Stimulated activated CD4-positive, alpha-beta T cell treated with anti-CD3 and anti-CD28 coated beads, Interleukin-12 subunit alpha, Interleukin-12 subunit beta, amount 100 ng/mL, for 24 hours (primary cell): Measurements from ENCODE around the gene ERVMER34-1.

Experiments
- DNase-seq, 2 experiments: peaks; one replicate each; pipeline ENCODE4 v3.0.0-alpha.2; 2020; ENCODE audit warnings: low read depth in 2 of 2

ERVMER34-1 gene

GRCh38 chr4:52750819-52751486, at the start of gene ERVMER34-1:
ERVMER34-1 (minus strand) TSS chr4:52751425; CDS start chr4:52745520, 5,905 bp downstream.
- peak in 1 of 2 experiments; percentile 0 for DNase-seq

- no peak for DNase-seq
Measured at GRCh38 chr4:52799813-52800212, 48.6 kb upstream of the ERVMER34-1 start.

- no peak for DNase-seq
Measured at GRCh38 chr4:52795533-52795932, 44.3 kb upstream of the ERVMER34-1 start.

GRCh38 chr4:52791936-52792335, 40.7 kb upstream of the ERVMER34-1 start:
- no peak for DNase-seq

GRCh38 chr4:52789774-52790173, 38.5 kb upstream of the ERVMER34-1 start:
- DNase-seq = no peak

GRCh38 chr4:52788806-52789205, 37.6 kb upstream of the ERVMER34-1 start:
- DNase-seq = no peak

- no peak for DNase-seq
Measured at GRCh38 chr4:52783069-52783468, 31.8 kb upstream of the ERVMER34-1 start.

- no peak for DNase-seq
Measured at GRCh38 chr4:52780617-52781354, 29.6 kb upstream of the ERVMER34-1 start.

GRCh38 chr4:52780206-52780605, 29.0 kb upstream of the ERVMER34-1 start:
- DNase-seq = no peak

GRCh38 chr4:52760256-52760655, 9.0 kb upstream of the ERVMER34-1 start:
- DNase-seq = no peak

- DNase-seq = no peak
Measured at GRCh38 chr4:52755426-52755825, 4.2 kb upstream of the ERVMER34-1 start.

GRCh38 chr4:52752936-52753335, 1.7 kb upstream of the ERVMER34-1 start:
- DNase-seq = no peak

- DNase-seq = peak in 1 of 2 experiments; percentile 2
Measured at GRCh38 chr4:52751487-52751911, 274 bp upstream of the ERVMER34-1 start.

GRCh38 chr4:52750213-52750612, 1.0 kb downstream of the ERVMER34-1 start:
- no peak for DNase-seq

GRCh38 chr4:52748432-52748831, 2.8 kb downstream of the ERVMER34-1 start:
- DNase-seq = no peak

- no peak for DNase-seq
Measured at GRCh38 chr4:52744588-52744987, 6.6 kb downstream of the ERVMER34-1 start.

- DNase-seq = no peak
Measured at GRCh38 chr4:52743444-52744019, 7.7 kb downstream of the ERVMER34-1 start.

GRCh38 chr4:52729586-52729985, 21.6 kb downstream of the ERVMER34-1 start:
- no peak for DNase-seq

GRCh38 chr4:52728691-52729240, 22.5 kb downstream of the ERVMER34-1 start:
- DNase-seq = no peak

GRCh38 chr4:52726826-52727580, 24.2 kb downstream of the ERVMER34-1 start:
- no peak for DNase-seq

GRCh38 chr4:52721968-52722815, 29.0 kb downstream of the ERVMER34-1 start:
- peak; percentile 80 to 84 for DNase-seq
